Mucosa of descending colon (tissue), 3 donors: ENCODE results near the gene LRRTM4. TPM values are rescaled to one million over a fixed set of nuclear protein-coding genes. Genes with fewer than 3 reads are reported as not detected.

ENCODE experiments used
- ATAC-seq: fragments of 200-7000 bp; cut with Tn5 transposase; one replicate; pipeline ENCODE4 v1.9.1; 2020; ENCODE audit warnings: mild to moderate bottlenecking, moderate library complexity
- DNase-seq, 3 donors: peaks; one replicate each; pipeline ENCODE4 v3.0.0-alpha.2; 2020
- H3K36me3 ChIP-seq: fragments of 200-600 bp; one replicate; pipeline ENCODE4 v1.8.0; 2021; ENCODE audit warnings: low read depth, mild to moderate bottlenecking
- H3K4me1 ChIP-seq: fragments of 200-600 bp; one replicate; pipeline ENCODE4 v1.8.0; 2021; ENCODE audit warnings: low read depth, mild to moderate bottlenecking
- H3K4me3 ChIP-seq: fragments of 200-600 bp; one replicate; pipeline ENCODE4 v1.8.0; 2021; ENCODE audit warnings: mild to moderate bottlenecking
- H3K9me3 ChIP-seq: fragments of 200-600 bp; one replicate; pipeline ENCODE4 v1.8.0; 2021; ENCODE audit warnings: mild to moderate bottlenecking
- intact Hi-C, 2 donors: fragments of 100-400 bp; cut with DNase I in 1 of 2; cut with micrococcal nuclease in 1 of 2; formaldehyde crosslinking; loops; one replicate each; pipeline versions ENCODE4 v1.11.0 to v1.11.1; 2022; cut with DNase I, micrococcal nuclease
- total RNA-seq, 3 donors: library from RNA; stranded (reverse); fragmentation: NEBNext Ultra II Directional in 2 of 3; extraction: Animal tissue kit (Norgen Biotek cat#: 25700) in 2 of 3; gene quantifications; one replicate each; pipeline versions ENCODE4 v1.2.1 to v1.2.4, GENCODE V29; 2021 to 2023
- TF ChIP-seq, protein P1 (sequence below): fragments of 200-600 bp; IDR thresholded peaks from one replicate; pipeline ENCODE4 v1.8.0; 2022; ENCODE audit warnings: antibody characterized with exemption, mild to moderate bottlenecking
- donor health status: DM: no; HTN: no; CAD: no; lungs with moderate emphysema.
- donor health status: DM: no; HTN: no; CAD: no.
- donor health status: DM: no; HTN: yes; CAD: no.

Gene LRRTM4
- total RNA-seq, 3 donors from 2014 or later: 0.41 to 1.4 TPM; not detected in 1

DNA sequence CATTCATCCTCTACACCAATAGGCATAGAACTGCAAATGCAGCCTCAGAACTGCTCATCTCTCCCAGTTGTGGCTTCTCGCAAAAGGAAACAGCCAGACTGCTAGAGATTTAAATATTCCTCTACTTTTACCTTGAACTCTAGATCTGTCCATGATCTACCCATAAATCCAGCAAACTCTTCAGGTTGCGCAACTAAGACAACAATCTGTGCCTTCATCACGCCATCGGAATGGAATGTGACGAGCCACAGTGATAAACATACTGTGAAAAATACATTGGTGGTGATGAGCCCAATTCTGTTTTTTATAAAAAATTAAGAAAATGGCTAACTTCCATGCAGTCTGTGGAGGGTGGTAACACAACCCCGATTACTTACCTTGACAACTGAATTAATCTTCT lies 626.7 kb downstream of the LRRTM4 start:
- ATAC-seq: no peak
- no peak for DNase-seq
- no peaks in the 10 kb centered on the region for H3K4me1 ChIP-seq
- intact Hi-C loops: no loop called here
- no peak overlapping the region for H3K4me3 ChIP-seq
- no peaks in the 10 kb centered on the region for H3K36me3 ChIP-seq
- TF ChIP-seq, protein P1, sequence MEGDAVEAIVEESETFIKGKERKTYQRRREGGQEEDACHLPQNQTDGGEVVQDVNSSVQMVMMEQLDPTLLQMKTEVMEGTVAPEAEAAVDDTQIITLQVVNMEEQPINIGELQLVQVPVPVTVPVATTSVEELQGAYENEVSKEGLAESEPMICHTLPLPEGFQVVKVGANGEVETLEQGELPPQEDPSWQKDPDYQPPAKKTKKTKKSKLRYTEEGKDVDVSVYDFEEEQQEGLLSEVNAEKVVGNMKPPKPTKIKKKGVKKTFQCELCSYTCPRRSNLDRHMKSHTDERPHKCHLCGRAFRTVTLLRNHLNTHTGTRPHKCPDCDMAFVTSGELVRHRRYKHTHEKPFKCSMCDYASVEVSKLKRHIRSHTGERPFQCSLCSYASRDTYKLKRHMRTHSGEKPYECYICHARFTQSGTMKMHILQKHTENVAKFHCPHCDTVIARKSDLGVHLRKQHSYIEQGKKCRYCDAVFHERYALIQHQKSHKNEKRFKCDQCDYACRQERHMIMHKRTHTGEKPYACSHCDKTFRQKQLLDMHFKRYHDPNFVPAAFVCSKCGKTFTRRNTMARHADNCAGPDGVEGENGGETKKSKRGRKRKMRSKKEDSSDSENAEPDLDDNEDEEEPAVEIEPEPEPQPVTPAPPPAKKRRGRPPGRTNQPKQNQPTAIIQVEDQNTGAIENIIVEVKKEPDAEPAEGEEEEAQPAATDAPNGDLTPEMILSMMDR: no peak
- no peaks in the 10 kb centered on the region for H3K9me3 ChIP-seq

GRCh38 chr2:76870581-76870980 lies 651.6 kb downstream of the LRRTM4 start:
- TF ChIP-seq, protein P1: no peak
- Histone ChIP-seq H3K36me3 (no peaks in the 10 kb centered on the region), H3K9me3 (no peaks in the 10 kb centered on the region), H3K4me1 (no peaks in the 10 kb centered on the region), H3K4me3 (no peak overlapping the region)
- DNase-seq (no peak), ATAC-seq (no peak)
- intact Hi-C loops: no loop called here

DNA sequence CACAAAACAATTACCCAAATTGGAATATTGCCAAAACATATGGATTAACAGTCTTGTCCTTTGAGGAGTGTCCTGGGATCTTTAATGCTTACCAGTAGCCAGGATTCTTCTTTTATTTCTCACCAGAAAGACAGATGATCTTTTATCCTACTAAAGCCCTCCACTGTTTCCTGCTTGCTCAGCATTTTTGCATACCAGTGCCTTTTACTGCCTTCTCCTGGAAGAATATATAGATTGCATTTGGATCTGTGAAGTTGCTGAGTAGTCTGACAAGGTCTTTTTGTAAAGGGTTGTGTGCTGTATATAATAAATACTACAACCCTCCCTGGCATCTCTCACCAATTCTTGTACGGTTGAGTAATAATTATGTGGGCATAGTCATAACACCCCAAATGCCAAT lies 652.2 kb downstream of the LRRTM4 start:
- ATAC-seq: no peak
- H3K4me3 ChIP-seq: no peak overlapping the region
- no peaks in the 10 kb centered on the region for H3K9me3 ChIP-seq
- intact Hi-C loops: no loop called here
- no peak for DNase-seq
- H3K4me1 ChIP-seq: no peaks in the 10 kb centered on the region
- TF ChIP-seq, protein P1: no peak
- no peaks in the 10 kb centered on the region for H3K36me3 ChIP-seq

DNA sequence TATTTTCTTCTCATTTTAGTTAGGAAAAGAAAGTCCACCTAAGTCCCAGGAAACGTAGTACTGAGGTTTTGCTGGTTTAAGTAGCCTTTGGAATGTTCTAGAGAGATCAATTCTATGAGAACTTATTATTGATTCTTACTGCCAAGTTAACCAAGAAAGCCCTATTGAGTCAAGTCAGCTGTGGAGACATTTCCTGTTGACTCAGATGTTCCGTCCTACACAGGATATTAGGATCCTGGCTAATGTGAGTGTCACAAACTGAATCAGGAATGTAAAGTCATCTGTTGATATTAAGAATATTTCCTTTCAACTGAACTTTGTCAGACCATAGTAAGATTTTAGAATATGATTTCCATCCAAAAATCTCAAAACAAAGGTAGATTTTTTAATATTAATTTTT lies 654.3 kb downstream of the LRRTM4 start:
- H3K4me3 ChIP-seq: no peak overlapping the region
- intact Hi-C loops: no loop called here
- DNase-seq: no peak
- no peaks in the 10 kb centered on the region for H3K36me3 ChIP-seq
- no peaks in the 10 kb centered on the region for H3K9me3 ChIP-seq
- ATAC-seq: no peak
- H3K4me1 ChIP-seq: no peaks in the 10 kb centered on the region
- TF ChIP-seq, protein P1: no peak

GRCh38 chr2:76866464-76866863 lies 655.7 kb downstream of the LRRTM4 start:
- TF ChIP-seq, protein P1: no peak

DNA sequence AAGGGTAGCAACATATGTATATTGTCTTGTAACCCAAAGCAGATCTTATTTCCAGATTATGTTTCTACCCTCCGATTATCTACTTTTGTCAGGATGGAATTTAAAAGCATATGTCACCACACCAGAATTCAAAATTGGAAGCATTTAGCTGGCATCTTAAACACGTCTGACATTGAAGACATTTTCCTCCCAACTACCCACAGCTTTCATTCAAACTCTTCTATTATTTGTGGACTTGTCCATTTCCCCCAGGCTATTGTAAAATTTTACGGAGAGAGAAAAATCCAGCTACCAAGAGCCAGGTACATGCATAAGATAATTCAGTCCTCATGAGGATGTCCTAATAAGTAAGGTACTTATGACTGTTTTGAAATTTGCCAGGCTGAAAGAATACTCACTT lies 659.3 kb downstream of the LRRTM4 start:
- TF ChIP-seq, protein P1: no peak
- Histone ChIP-seq H3K36me3 (no peaks in the 10 kb centered on the region), H3K4me3 (no peak overlapping the region), H3K9me3 (no peaks in the 10 kb centered on the region), H3K4me1 (no peaks in the 10 kb centered on the region)
- no peak for ATAC-seq
- no peak for DNase-seq
- intact Hi-C loops: no loop called here

More at GRCh38 chr2:76866464-76866863, 655.7 kb downstream of the LRRTM4 start:
- DNase-seq (no peak), ATAC-seq (no peak)
- H3K36me3 ChIP-seq: no peaks in the 10 kb centered on the region
- no peaks in the 10 kb centered on the region for H3K4me1 ChIP-seq
- intact Hi-C loops: no loop called here
- H3K9me3 ChIP-seq: no peaks in the 10 kb centered on the region
- H3K4me3 ChIP-seq: no peak overlapping the region
